NCI-H748 (cell line): Measurements from ENCODE around the gene NISCH.

Source experiments
- DNase-seq: peaks from one replicate; lab custom pipeline; 2025; ENCODE audit not compliant: unreplicated experiment; lab: John Stamatoyannopoulos, UW

NISCH gene

DNA sequence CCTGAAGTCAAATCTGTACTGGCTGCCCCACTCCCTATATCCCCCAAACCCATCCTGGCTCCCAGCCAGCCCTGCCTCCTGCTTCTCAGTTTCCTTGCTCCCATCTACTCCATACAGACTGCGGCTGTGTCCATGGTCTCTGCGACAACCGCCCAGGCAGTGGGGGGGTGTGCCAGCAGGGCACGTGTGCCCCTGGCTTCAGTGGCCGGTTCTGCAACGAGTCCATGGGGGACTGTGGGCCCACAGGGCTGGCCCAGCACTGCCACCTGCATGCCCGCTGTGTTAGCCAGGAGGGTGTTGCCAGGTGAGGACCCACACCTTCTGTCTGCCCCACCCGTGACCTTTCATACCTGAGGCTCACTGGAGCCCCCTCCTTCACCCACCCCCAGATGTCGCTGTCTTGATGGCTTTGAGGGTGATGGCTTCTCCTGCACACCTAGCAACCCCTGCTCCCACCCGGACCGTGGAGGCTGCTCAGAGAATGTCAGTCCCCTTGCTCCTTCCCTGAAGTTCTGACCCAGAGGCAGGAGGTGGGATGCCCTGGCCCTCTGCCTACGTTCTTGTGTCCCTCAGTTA, 54.4 kb downstream of the NISCH start:
- no peak for DNase-seq

DNA sequence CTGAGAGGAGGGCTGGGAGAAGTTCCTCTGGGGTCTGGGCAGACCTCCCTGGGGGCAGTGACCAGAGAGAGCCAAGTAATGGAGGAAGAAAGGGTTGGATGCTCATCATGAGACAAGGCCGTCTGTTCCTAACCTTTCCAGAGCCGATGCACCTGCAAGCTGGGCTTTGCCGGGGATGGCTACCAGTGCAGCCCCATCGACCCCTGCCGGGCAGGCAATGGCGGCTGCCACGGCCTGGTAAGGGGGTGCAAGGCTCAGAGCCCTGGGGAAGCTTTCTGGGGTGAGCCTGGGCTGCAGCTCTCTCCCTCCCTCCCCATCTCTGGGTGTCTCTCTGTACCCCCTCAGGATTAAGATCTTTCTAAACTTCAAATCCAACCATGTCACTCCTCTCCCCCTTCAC, 56.1 kb downstream of the NISCH start:
- no peak for DNase-seq

DNA sequence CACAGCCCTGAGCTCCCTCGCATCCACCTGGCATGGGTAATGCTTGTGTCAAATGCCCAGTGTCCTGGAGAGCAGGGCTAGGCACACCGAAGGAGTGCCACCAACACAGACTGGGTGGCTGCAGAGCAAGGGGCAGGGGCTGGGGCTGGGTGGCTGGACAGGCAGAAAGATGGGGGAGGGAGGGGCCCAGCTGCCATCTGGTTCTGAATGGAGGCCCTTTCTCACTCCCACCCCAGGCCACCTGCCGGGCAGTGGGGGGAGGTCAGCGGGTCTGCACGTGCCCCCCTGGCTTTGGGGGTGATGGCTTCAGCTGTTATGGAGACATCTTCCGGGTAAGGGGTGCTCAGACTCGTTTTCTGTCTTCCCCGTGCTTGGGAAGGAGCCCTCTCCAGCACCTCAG, 56.7 kb downstream of the NISCH start:
- no peak for DNase-seq

DNA sequence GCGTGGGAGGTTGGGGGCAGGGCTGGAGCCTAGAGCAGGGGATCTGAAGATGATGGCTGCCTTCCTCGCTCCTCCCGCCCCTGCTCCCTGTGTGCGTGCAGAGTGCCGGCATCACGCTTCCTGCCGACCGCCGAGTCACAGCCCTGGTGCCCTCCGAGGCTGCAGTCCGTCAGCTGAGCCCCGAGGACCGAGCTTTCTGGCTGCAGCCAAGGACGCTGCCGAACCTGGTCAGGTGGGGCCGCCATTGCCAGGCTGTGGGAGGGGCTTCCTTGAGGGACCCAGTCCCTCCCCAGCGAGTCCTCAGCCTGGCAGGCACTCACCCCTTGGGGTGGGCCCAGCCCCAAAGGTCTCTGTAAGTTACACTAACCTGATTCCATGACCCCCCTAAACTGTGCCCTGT, 57.3 kb downstream of the NISCH start:
- DNase-seq: no peak

DNA sequence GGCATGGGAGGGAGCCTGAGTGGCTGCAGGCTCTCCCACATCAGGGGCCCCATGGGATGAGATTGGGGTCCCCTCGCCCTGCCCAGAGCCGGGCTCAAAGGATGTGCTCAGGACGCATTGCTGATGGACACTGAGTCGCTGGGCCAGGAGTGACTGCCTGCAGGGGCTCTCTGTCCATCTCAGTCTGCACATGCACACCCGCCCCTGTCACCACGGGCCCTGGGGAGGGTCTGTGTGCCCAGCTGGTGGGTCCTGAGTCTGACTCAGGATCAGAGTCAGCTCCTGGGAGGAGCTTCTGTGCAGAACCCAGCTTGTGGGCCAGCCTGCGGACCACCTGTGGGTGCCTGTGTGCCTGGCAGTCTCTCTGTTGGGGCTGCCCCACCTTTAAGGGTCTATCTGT, 57.9 kb downstream of the NISCH start:
- no peak for DNase-seq

DNA sequence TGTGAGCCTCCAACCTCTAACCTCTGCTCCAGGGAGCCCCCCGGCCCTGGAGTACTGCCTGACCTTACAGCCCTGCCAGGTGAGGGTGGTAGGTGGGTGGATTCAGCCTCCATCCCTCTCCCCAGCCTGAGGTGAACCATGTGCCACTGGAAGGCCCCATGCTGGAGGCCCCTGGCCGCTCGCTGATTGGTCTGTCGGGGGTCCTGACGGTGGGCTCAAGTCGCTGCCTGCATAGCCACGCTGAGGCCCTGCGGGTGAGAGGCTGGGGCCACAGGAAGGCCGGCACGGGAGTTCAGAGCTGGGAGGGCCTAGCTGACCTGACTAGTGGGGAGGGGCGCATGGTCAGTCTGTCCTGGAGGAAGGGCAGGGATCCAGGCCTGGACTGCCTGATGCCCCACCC, 59.2 kb downstream of the NISCH start:
- no peak for DNase-seq

DNA sequence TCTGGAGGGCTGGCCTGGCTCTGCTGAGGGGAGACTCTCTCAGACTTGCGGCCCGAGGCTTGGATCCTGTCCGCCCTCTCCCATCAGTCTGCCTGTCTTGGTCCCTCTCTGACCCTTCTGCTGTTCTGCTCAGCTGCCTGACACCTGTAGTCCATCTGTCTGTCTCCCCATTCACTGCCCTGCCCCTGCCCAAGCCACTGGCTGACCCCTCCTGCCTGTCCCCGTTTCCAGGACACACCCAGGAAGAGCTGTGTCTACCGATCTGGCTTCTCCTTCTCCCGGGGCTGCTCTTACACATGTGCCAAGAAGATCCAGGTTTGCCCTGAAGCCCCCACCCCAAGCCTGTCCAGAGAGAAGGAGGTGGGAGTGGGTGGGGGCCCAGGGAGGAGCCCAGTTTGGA, 59.8 kb downstream of the NISCH start:
- no peak for DNase-seq

DNA sequence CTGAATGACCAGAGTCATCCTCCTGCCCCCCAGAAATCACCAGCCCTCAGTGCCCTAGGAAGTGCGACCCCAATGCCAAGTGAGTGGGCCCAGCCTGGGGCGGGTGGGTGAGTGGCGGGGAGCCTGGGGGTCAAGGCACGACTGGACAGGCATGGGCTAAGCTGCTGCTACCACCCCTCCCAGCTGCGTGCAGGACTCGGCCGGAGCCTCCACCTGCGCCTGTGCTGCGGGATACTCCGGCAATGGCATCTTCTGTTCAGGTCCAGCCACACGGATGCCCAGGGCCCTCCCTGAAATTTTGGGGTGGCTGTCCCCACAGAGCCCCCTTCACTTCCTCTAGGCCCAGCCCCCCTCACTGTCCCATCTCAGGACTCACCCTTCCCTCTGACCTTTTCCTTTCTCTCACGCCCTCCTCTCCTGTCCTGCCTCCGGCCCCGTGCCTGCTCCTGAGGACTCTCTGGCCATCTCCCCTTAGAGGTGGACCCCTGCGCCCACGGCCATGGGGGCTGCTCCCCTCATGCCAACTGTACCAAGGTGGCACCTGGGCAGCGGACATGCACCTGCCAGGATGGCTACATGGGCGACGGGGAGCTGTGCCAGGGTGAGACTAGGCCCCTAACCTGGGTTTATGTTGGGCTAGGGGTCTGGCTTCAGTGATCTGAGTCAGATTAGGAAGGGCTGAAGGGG, 61.2 kb downstream of the NISCH start:
- DNase-seq: no peak

DNA sequence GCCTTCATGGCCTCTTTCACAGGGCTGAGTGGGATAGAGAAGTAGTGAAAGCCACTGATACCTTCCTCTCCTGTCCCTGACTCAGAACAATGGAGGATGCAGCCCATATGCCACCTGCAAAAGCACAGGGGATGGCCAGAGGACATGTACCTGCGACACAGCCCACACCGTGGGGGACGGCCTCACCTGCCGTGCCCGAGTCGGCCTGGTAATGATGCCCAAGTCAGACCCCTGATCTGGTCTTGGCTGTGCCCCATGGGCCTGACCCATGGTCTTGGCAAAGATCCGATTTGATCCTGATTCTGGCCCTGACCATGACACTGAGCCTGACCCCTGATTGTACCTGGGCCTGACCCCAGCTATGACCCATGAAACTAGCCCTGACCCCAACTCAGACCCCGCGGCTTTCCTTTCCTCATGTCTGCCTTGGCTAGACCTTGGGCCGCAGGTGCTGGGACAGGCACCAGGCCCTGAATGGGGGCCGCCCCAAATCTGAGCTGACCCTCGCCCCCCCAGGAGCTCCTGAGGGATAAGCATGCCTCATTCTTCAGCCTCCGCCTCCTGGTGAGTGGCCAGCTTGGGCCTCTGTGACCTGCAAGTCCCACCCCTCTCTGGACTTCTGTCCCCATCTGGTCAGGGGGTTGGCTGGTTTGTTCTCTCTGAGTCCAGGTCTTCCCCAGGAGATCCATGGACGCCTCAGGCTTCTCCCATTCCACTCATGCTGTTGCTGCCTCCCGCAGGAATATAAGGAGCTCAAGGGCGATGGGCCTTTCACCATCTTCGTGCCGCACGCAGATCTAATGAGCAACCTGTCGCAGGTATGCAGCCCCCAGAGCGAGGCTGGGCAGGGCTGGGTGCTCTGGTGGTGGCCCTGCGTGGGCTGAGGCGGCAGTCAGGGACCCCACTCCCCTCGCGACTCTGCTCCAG, 62.7 kb downstream of the NISCH start:
- DNase-seq: no peak

DNA sequence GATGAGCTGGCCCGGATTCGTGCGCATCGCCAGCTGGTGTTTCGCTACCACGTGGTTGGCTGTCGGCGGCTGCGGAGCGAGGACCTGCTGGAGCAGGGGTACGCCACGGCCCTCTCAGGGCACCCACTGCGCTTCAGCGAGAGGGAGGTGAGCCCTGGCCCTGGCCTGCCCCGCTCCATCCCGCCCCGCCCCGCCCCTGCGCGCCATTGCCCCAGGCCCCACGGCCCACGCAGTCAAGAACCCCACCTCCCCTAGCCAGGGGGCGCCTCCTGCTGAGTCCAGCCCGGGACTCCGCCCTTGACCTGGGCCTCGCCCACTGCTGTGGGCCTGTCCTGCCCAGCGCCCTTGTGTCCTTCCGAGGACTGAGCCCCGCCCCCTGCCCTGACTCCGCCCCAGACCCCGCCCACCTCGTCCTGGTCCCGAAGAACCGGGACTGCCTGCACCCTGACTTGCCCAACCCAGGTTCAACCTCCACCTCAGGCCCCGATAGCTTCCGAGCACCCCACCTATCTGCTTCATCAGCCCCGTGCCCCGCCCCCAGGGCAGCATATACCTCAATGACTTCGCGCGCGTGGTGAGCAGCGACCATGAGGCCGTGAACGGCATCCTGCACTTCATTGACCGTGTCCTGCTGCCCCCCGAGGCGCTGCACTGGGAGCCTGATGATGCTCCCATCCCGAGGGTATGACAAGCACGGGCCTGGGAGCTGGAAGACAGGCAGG, 63.5 kb downstream of the NISCH start:
- DNase-seq: no peak

DNA sequence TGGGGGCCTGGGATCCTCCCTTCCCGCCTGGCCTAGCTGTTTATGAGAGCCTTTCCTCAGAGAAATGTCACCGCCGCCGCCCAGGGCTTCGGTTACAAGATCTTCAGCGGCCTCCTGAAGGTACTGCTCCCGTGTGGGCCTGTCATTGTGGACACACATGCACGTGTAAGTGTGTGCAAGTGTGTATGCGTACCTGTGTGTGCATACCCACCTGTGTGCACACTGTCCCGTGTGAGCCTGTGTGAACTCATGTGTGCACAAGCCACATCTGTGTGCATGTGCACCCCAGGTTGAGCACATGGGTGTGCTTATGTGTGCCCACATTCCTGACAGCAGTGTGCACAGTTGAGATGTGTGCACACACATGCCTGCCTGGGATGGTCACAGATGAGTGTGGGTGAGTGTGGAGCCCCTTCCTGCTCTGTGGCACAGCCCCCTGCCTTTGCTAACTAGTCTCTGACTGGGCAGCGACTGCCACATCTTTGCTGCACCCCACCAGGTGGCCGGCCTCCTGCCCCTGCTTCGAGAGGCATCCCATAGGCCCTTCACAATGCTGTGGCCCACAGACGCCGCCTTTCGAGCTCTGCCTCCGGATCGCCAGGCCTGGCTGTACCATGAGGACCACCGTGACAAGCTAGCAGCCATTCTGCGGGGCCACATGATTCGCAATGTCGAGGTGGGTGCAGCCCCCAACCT, 64.2 kb downstream of the NISCH start:
- no peak for DNase-seq

DNA sequence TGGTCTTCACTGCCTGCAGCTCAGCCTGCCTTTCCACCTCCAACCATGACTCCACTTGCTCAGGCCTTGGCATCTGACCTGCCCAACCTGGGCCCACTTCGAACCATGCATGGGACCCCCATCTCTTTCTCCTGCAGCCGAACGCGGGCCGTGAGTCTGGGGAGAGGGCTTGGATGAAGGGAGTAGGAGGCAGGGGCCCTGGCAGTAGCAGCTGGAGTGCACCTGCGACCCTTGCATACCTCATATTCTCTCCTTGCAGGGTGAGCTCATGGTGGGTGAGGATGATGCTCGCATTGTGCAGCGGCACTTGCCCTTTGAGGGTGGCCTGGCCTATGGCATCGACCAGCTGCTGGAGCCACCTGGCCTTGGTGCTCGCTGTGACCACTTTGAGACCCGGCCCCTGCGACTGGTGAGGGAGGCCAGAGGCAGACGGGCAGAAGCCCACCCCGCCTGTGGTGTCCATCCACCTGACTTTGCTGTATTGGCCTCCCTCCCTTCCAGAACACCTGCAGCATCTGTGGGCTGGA, 64.8 kb downstream of the NISCH start:
- DNase-seq: no peak

DNA sequence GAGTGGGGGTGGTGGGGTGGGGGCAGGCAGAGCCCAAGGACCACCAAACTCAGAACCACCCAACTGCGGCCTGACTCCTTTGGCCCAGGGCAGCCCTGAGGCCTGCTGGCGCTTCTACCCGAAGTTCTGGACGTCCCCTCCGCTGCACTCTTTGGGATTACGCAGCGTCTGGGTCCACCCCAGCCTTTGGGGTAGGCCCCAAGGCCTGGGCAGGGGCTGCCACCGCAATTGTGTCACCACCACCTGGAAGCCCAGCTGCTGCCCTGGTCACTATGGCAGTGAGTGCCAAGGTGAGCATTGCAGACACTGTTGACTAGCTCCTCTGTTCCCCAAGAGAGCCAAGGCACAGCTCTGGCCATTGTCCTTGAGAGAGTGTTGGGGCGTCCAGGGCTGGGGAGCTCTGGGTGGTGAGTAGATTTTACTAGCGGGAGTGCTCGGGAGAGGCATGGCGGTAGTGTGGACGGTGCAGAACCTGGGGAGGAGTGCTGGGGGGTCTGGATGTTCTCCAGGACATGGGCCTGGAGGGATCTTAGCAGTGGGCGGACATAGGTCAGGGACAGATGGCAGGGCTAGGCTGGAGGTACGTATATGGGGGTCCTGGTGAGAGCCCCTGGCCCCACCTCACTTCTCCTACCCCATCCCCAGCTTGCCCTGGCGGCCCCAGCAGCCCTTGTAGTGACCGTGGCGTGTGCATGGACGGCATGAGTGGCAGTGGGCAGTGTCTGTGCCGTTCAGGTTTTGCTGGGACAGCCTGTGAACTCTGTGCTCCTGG, 65.5 kb downstream of the NISCH start:
- DNase-seq: no peak

DNA sequence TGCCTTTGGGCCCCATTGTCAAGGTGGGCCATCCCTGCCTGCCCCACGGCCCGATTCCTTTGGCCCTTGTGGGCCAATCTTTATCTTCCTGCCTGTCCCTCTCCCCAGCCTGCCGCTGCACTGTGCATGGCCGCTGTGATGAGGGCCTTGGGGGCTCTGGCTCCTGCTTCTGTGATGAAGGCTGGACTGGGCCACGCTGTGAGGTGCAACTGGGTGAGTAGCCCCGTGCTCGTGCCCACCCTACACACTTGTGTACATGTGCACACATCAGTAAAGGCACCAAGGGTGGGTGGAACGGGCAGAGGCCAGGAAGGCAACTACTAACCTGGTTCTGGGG, 66.1 kb downstream of the NISCH start:
- DNase-seq: no peak

DNA sequence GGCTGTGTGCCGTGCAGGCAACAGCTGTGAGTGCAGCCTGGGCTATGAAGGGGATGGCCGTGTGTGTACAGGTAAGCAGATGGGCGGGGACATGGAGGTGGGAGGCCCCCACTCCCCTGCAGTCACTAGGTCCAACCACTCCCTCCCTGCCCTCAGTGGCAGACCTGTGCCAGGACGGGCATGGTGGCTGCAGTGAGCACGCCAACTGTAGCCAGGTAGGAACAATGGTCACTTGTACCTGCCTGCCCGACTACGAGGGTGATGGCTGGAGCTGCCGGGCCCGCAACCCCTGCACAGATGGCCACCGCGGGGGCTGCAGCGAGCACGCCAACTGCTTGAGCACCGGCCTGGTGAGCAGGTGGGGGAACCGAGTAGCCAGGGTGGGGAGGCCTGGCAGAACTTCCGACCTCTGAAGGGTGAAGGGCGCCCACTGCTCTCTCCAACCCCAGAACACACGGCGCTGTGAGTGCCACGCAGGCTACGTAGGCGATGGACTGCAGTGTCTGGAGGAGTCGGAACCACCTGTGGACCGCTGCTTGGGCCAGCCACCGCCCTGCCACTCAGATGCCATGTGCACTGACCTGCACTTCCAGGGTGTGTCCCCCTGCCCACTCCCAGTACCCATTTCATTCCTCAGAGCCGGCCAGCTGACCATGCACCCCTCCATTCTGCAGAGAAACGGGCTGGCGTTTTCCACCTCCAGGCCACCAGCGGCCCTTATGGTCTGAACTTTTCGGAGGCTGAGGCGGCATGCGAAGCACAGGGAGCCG, 66.7 kb downstream of the NISCH start:
- DNase-seq: no peak

DNA sequence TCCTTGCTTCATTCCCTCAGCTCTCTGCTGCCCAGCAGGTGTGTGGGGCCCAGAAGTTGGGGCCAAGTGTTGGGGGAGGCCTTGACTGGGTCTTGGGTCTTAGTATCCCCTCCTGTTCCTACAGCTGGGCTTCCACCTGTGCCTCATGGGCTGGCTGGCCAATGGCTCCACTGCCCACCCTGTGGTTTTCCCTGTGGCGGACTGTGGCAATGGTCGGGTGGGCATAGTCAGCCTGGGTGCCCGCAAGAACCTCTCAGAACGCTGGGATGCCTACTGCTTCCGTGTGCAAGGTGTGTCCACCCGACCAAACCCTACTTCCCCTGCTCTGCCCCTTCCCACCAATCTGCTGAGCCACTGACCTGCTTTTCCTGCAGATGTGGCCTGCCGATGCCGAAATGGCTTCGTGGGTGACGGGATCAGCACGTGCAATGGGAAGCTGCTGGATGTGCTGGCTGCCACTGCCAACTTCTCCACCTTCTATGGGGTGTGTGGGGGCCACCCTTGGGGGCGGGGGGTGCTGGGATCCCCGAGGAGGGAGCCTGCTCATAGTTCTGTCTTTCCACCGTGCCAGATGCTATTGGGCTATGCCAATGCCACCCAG, 67.3 kb downstream of the NISCH start:
- DNase-seq: no peak

DNA sequence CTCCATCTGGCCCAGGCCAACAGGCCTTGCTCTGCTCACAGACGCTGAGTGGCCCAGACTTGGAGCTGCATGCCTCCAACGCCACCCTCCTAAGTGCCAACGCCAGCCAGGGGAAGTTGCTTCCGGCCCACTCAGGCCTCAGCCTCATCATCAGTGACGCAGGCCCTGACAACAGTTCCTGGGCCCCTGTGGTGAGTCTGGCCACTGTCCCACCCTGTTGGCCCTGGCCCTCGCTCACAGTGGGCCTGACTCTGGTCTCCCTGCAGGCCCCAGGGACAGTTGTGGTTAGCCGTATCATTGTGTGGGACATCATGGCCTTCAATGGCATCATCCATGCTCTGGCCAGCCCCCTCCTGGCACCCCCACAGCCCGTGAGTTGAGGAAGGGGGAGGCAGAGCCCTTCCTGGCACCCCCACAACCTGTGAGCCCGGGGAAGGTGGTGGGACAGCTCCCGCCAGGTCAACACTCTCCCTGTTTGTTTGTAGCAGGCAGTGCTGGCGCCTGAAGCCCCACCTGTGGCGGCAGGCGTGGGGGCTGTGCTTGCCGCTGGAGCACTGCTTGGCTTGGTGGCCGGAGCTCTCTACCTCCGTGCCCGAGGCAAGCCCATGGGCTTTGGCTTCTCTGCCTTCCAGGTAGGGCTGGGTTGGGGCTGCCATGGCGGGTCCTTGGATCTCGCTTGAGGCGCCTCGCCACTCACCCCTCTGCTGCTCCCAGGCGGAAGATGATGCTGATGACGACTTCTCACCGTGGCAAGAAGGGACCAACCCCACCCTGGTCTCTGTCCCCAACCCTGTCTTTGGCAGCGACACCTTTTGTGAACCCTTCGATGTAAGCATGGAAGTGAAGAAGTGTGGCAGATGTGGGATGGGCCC, 68.2 kb downstream of the NISCH start:
- DNase-seq: no peak

DNA sequence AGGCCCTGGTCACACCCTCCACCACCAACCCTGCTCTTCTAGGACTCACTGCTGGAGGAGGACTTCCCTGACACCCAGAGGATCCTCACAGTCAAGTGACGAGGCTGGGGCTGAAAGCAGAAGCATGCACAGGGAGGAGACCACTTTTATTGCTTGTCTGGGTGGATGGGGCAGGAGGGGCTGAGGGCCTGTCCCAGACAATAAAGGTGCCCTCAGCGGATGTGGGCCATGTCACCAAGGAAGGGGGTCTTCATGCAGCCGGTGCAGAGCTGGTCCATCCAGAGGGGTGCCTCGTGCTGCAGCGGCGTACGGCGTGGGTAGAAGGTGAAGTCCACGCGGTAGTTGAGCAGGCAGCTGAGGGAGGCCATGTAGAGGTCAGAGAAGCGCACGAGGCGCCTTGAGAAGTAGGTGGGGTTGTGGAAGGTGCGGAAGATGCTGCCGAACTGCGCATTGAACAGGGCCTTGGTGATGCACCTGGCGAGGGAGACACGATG, 68.9 kb downstream of the NISCH start:
- DNase-seq: no peak
